GM19468 (cell line): Measurements from ENCODE around the gene AKAP13.
"Not testable (repeated sequence)": the region's sequence is repeated elsewhere in the genome, so short reads cannot be mapped to it uniquely, and the experiment has no call there.

ENCODE experiments used
- ATAC-seq: cut with Tn5 transposase; IDR thresholded peaks from one replicate; pipeline ENCODE4 v1.9.1; 2021; ENCODE audit warnings: mild to moderate bottlenecking, moderate library complexity, moderate number of reproducible peaks; ENCODE audit not compliant: unreplicated experiment; ENCODE audit errors: extremely low read depth

Gene AKAP13

DNA sequence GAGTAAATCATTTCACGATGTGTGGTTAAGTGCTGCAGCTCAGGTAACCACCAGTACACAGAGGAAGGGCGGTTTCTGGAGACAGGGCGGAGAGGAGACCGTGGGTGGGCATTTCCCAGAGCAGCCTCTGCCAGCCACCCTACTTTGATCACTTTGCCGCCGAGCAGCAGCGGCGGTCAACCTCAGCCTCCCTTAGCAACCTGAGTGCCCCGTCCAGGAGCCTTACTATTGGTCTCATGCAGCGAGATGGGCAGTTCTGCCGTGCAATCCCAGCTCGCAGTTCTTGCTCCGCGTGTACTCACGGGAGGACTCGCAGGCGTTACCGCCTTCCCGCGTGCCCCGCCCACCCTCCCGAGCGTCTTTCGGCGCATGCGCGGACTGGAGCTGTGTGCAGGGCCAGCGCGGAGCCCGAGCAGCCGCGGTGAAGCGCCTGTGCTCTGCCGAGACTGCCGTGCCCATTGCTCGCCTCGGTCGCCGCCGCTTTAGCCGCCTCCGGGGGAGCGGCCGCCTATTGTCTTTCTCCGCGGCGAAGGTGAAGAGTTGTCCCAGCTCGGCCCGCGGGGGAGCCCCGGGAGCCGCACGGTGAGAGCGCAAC, at the start of gene AKAP13:
AKAP13 (plus strand) TSS at position 387 of the 595 bp plus-strand sequence. CDS start 105,118 bp downstream, outside the sequence.
- peak; percentile 79 for ATAC-seq

DNA sequence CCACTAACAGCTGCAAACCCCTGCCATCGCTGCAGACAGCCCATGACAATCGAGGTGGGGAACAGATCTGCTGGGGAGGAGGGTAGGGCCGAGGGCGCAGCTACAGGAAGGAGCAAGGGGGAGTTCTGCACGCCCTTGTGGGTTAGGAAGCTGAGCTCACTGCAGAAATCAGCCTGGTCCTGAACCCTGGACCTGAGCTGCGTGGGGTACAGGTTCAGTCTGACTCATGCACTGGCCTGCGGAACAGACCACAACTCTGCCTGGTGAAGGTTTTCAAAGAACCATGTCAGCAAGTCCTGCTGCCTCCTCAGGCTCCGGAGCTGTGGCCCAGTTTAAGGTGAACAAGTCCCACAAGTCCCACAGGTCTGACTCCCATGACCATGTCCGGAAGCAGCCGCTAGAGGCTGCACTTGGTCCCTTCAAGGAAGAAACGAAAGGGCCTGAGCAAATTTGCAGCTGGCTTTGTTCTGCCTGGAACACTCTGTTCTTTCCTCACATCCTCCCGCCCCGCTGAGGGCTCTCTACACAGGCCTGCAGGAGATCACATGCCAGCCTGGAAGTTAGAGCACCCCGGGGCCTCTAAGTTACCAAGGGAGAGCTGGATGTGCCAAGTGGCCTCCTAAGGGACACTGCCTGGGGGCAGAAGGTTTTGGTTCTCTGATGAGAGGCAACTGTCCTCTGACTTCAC, 49.4 kb upstream of the AKAP13 start:
- ATAC-seq = peak; percentile 59

DNA sequence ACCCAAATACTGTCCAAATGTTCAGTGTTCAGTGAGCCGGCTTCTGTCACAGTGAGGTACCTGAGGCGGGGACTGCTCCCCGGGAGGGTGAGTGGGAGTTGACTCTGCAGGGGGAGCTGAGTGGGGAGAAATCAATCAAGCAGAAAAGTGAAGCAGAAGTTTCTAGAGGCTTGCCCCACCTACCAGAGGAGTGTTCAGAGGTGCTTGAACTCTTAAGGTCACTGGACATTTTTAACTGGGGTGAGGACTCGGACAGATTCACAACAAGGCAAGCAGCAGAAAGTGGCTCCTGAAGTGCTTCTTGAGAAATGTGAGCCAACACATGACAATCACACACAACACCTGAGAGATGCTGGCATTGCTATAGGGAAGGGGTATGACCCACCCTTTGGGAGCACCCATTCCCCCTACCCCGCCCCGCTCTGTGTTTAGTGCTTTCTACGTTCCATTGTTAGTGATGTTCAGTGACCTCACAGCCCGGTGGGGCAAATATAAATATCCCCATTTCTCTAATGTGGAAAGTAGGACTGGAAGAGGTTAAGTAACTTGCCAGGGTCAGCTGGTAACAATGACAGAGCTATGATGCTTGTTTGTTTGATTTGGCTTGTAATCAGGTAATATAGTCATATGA, 48.6 kb upstream of the AKAP13 start:
- ATAC-seq = no peak

DNA sequence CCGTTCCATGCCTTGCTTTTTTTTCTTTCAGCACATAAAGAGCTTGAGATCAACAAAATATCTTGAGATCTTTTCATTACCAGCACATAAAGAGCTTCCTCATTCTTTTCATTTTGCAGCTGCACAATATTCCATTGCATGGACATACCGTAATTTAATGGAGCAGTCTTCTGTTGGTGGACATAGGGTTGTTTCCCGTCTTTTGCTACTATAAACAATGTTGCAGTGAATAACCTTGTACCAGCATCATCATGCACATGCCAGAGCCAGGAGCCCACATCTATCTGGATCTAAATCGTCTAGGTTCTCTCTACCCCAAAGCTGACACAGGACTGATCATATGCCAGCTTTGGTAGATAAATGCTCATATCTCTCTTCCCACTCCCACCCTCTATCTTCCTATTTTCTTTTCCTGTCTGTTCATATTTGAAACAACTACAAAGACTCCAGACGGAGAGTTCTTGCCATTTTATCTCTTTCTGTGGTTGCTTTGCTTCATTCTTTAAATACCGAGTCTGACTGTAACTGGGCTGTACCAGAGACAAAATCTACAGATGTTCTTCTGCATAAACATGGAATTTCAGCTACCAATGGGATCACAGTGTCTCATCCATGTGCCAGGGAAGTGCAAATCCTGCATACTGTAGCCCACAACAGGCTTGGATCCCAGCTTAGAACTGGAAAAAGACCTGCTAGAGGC, 47.1 kb upstream of the AKAP13 start:
- ATAC-seq = no peak

DNA sequence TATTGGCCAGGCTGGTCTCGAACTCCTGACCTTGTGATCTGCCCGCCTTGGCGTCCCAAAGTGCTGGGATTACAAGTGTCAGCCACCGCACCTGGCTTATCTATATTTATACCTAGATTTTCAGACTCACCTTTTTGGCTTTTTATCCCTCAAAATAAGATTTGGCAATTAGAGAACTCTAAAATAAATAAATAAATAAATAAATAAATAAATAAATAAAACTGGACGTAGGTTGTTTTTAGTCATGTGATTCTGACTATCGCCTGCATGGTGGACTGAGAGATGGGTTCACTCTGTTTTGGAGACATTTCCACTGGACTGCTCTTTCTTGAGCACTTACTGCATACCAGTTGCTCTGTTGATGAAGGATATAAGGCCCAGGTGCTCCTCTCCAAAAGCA, 46.2 kb upstream of the AKAP13 start:
- no peak for ATAC-seq

GRCh38 chr15:85335193-85335942, 45.0 kb upstream of the AKAP13 start:
- no peak for ATAC-seq

GRCh38 chr15:85336880-85337279, 43.5 kb upstream of the AKAP13 start:
- no peak for ATAC-seq

DNA sequence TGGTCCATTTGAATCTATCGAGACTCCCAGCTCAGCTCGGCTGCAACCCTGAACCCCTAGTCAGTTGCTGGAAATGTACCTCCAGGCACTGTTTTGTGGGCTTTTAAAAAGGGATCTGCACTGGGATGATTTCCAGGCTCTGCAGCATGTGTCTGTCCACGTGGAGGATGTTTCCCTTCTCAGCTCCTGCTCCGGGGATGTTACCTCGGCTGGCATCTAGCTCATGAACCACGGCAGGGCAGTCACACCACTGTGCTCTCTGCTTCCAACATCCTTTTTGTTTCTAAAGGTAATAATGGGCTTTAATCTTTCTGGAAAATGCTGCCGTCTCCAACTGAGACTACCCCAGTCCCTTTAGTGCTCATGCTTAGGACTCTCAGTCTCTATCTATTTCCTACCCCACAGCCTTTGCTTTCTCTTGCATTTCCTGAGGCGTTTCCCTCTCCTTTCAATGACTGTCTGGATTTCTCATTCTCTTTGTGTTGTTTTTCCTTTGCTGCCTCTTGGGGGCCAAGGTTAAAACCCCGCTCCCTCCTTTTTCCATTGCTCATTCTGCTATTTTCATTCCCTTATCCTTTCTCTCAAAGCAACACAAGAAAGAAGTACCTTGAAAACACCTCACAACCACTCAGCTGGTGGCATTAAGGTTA, 42.9 kb upstream of the AKAP13 start:
- ATAC-seq = no peak

DNA sequence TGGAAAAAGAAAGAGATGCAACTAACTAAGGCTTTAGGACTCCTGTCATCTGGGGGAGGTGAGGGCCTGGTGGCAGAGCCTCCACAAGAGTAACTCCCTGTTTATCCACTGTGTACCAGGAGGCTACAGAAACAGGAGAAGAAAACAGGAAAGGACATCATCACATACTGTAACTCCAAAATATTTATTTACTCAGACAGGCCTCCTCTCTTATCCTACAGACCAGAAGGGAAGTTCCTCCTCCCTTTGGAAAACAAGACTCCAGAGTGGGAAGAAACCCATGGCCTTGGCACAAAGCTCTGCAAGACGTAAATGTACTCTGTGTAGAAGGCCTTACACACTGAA, 40.1 kb upstream of the AKAP13 start:
- ATAC-seq = no peak

DNA sequence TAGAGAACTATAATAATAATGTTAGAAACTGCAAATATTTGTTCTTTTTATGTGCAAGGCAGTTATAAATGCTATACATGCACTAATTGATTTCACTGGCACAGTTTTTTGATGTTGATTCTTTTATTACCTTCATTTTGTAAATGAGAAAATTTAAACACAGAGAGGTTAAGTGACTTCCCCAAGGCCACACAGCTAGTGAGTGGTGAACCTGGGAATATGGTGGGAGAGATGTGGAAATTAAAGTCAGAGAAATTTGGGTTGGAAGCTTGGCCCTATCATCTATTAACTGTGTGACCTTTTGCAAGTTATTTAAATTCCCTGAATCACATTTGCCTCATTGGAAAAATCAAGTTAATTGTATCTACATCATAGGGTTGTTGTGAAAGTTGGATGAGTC, 39.6 kb upstream of the AKAP13 start:
- ATAC-seq = no peak

- ATAC-seq = not testable (repeated sequence)
Observed at GRCh38 chr15:85342163-85342562, 38.2 kb upstream of the AKAP13 start.

DNA sequence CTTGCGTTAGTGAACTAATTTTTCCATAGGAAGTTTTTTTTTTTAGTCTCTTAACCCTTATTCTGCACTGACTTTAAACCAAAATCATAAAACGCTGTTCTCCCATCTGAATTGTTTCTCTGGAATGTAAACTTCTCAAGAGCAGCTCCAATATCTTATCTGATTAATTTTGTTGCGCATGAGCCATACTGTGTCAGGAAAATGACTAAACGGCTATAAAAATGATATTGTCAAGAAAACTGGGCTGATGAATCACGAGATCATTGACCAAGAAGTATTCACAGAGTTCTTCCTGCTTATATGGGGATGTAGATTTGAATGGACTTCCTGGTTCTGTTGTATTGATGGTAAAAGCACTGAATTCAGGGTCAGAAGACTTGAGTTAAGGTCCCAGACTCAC, 37.0 kb upstream of the AKAP13 start:
- not testable (repeated sequence) for ATAC-seq

- not testable (repeated sequence) for ATAC-seq
Observed at GRCh38 chr15:85344241-85344640, 36.2 kb upstream of the AKAP13 start.

GRCh38 chr15:85344653-85345114, 35.7 kb upstream of the AKAP13 start:
- ATAC-seq = not testable (repeated sequence)

DNA sequence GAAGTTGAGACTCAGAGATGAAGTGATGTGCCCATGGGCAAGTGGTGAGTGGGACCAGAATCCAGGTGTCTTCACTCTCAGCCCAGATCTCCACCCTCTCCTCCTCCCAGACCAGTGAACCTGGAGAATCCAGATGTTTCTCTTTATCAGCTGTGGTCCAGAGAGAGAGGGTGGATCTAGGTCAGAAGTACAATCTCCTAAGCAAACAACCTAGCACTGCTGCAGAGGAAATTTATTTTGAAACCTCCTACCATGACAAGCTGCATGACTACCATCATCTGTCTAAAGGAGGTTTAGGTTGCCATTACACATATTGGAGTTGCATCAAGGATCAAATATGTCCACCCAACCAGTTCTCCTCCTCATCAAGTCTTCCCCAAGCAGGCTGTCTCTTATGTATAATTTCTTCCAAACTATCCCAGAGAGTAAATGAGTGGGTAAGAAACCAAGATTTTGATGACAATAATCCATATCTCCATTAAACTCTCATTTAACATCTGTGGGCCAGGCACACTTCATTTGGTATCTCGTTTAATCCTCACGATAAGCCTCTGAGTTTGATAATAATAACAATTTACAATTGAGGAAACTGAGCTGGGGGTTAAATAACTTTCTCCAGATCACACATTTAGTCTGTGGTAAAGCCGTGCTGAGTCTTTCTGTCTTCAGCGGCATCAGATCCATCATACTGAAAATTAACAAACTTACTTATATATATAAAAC, 35.0 kb upstream of the AKAP13 start:
- not testable (repeated sequence) for ATAC-seq

DNA sequence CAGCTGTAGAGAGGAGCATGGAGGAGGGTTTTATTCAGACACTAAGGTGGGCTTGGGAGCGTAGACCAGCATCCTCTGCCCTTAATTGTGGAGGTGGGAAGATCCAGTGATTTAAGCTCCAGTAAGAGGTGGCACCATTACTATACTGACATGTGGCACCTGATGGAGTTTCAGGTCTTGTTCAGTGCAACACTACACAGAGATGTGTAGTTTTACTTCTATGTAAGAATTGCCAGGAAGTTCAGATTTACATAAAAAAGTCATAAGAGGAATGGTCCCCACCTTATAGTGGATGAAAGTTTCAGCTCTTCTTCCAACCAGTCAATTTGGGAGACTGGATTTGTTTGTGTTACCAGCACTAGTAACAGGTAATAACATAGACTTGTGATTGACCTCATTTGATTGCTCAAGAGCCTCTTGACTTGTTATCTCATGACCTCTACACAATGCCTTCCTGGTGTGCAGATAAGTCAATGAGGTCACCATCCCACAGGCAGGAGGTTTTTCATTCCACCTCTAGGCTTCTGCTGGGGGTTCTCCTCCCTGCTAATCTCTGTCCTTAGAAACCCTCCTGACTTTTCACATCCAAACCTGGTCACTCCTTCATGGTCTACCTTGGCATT, 33.8 kb upstream of the AKAP13 start:
- not testable (repeated sequence) for ATAC-seq

DNA sequence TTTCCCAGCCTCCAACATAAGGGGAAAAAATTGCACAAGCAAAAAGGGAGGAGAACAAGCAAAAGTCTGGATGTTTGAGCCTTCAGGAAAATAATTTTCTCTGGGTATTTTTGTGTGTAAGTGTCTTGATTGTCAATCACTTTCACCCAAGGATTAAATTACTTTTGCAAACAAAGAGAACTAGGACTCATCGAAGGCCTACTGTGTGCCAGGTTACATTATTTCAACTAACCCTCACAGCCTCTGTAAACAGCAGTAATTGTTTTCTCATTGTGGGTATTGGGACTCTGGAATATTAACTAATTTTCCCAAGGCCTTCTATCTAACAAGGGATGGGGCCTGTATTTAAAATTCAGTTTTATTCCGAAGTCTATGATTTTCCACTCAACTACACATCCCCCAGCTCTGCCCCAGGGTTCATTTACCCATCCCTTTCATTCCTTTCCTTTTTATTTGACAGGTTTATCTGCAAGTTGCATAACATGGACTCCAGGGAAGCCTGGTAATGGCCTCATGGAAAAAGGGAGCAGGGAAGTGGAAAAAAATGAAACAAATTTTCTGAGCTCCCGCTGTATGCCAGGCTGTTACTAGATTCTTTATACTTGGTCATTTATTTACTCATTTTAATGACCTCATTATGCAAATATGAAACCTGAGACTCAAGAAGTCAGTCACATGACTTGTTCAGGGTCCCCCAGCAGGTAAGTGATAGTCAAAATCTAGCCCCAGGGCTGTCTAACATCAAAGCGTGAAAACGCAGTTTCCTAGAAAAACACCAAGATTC, 32.9 kb upstream of the AKAP13 start:
- ATAC-seq = not testable (repeated sequence)
